ENCODE results near the gene GUCA2B. TPM values are rescaled to one million over a fixed set of nuclear protein-coding genes. Genes with fewer than 3 reads are reported as not detected.

GUCA2B gene
- total RNA-seq, 2 experiments from 2014 or later: not detected

- Histone ChIP-seq H3K36me3 (ENCODE audit: insufficient read depth, low read length) (no peaks in the 10 kb centered on the region), H3K4me2 (ENCODE audit: low read length) (no peak overlapping the region), H2AFZ (ENCODE audit: low read length) (no peak overlapping the region), H3K27ac (ENCODE audit: low read depth, low read length, poor library complexity, severe bottlenecking) (no peak overlapping the region), H4K20me1 (ENCODE audit: insufficient read depth, low read length) (no peaks in the 10 kb centered on the region), H3K9me2 (ENCODE audit: insufficient read depth, low read length) (no peaks in the 10 kb centered on the region), H3K4me1 (ENCODE audit: insufficient read depth, low read length, poor library complexity, severe bottlenecking) (no peaks in the 10 kb centered on the region), H3K9me3 (ENCODE audit: low read length) (no peaks in the 10 kb centered on the region), H3K79me2 (ENCODE audit: insufficient read depth, low read depth, low read length) (no peaks in the 10 kb centered on the region), H3K4me3 (ENCODE audit: low read depth, low read length, poor library complexity, severe bottlenecking) (no peak overlapping the region)
- CTCF ChIA-PET (ENCODE audit: unreplicated experiment): no interaction called here
- DNase-seq (ENCODE audit: low spot score): no peak
- POLR2A ChIA-PET: no interaction called here
- no TSS peak for BruUV-seq (replicated peaks)
- TF ChIP-seq EZH2phosphoT487 (IDR thresholded peaks at IDR 0.05; ENCODE audit: borderline replicate concordance, low read depth, low read length) (no peak), CTCF (conservative IDR thresholded peaks at IDR 0.05; ENCODE audit: low read length) (no peak)
- intact Hi-C loops (cut with micrococcal nuclease; ENCODE audit: unreplicated experiment): no loop called here
Observed at GRCh38 chr1:42137766-42138165, 15.4 kb upstream of the GUCA2B start.

GRCh38 chr1:42138586-42138985, 14.6 kb upstream of the GUCA2B start:
- CTCF ChIA-PET (ENCODE audit: unreplicated experiment): no interaction called here
- H2AFZ ChIP-seq (ENCODE audit: low read length): no peak overlapping the region
- no TSS peak for BruUV-seq (replicated peaks)
- no peaks in the 10 kb centered on the region for H3K9me2 ChIP-seq (ENCODE audit: insufficient read depth, low read length)
- H3K36me3 ChIP-seq (ENCODE audit: insufficient read depth, low read length): no peaks in the 10 kb centered on the region
- intact Hi-C loops (cut with micrococcal nuclease; ENCODE audit: unreplicated experiment): no loop called here
- no peak for TF ChIP-seq CTCF (conservative IDR thresholded peaks at IDR 0.05; ENCODE audit: low read length)
- no peak for TF ChIP-seq EZH2phosphoT487 (IDR thresholded peaks at IDR 0.05; ENCODE audit: borderline replicate concordance, low read depth, low read length)
- H4K20me1 ChIP-seq (ENCODE audit: insufficient read depth, low read length): no peaks in the 10 kb centered on the region
- no peak overlapping the region for H3K27ac ChIP-seq (ENCODE audit: low read depth, low read length, poor library complexity, severe bottlenecking)
- no peaks in the 10 kb centered on the region for H3K79me2 ChIP-seq (ENCODE audit: insufficient read depth, low read depth, low read length)
- H3K4me1 ChIP-seq (ENCODE audit: insufficient read depth, low read length, poor library complexity, severe bottlenecking): no peaks in the 10 kb centered on the region
- no peaks in the 10 kb centered on the region for H3K9me3 ChIP-seq (ENCODE audit: low read length)
- POLR2A ChIA-PET: no interaction called here
- no peak for DNase-seq (ENCODE audit: low spot score)
- no peak overlapping the region for H3K4me2 ChIP-seq (ENCODE audit: low read length)
- no peak overlapping the region for H3K4me3 ChIP-seq (ENCODE audit: low read depth, low read length, poor library complexity, severe bottlenecking)

- no peak overlapping the region for H2AFZ ChIP-seq (ENCODE audit: low read length)
- no peaks in the 10 kb centered on the region for H3K36me3 ChIP-seq (ENCODE audit: insufficient read depth, low read length)
- no peaks in the 10 kb centered on the region for H3K4me1 ChIP-seq (ENCODE audit: insufficient read depth, low read length, poor library complexity, severe bottlenecking)
- no peak for TF ChIP-seq CTCF (conservative IDR thresholded peaks at IDR 0.05; ENCODE audit: low read length)
- no peak for TF ChIP-seq EZH2phosphoT487 (IDR thresholded peaks at IDR 0.05; ENCODE audit: borderline replicate concordance, low read depth, low read length)
- H3K4me3 ChIP-seq (ENCODE audit: low read depth, low read length, poor library complexity, severe bottlenecking): no peak overlapping the region
- no peak for DNase-seq (ENCODE audit: low spot score)
- H3K9me3 ChIP-seq (ENCODE audit: low read length): no peaks in the 10 kb centered on the region
- H3K9me2 ChIP-seq (ENCODE audit: insufficient read depth, low read length): no peaks in the 10 kb centered on the region
- H3K79me2 ChIP-seq (ENCODE audit: insufficient read depth, low read depth, low read length): no peaks in the 10 kb centered on the region
- no TSS peak for BruUV-seq (replicated peaks)
- ChIA-PET POLR2A (no interaction called here), CTCF (ENCODE audit: unreplicated experiment) (no interaction called here)
- H4K20me1 ChIP-seq (ENCODE audit: insufficient read depth, low read length): no peaks in the 10 kb centered on the region
- H3K27ac ChIP-seq (ENCODE audit: low read depth, low read length, poor library complexity, severe bottlenecking): no peak overlapping the region
- intact Hi-C loops (cut with micrococcal nuclease; ENCODE audit: unreplicated experiment): no loop called here
- H3K4me2 ChIP-seq (ENCODE audit: low read length): no peak overlapping the region
Observed at GRCh38 chr1:42139444-42139843, 13.8 kb upstream of the GUCA2B start.
